Type B pancreatic cell (in vitro differentiated cells): ENCODE data around the gene MCM9. TPM values are rescaled to one million over a fixed set of nuclear protein-coding genes. Genes with fewer than 3 reads are reported as not detected.

Source experiments
- DNase-seq: peaks from one replicate; pipeline ENCODE4 v3.0.0; 2021; ENCODE audit warnings: mixed read lengths; ENCODE audit not compliant: unreplicated experiment; ENCODE audit errors: extremely low spot score
- H3K27ac Mint-ChIP-seq: 2 replicates; pipeline ENCODE4 v1.8.0; 2021; ENCODE audit warnings: mild to moderate bottlenecking, mixed read lengths
- H3K27me3 Mint-ChIP-seq: 2 replicates; pipeline ENCODE4 v1.8.0; 2021; ENCODE audit warnings: mixed read lengths
- H3K36me3 Mint-ChIP-seq: 2 replicates; pipeline ENCODE4 v1.8.0; 2021; ENCODE audit warnings: mixed read lengths
- H3K4me1 Mint-ChIP-seq: one replicate; pipeline ENCODE4 v1.8.0; 2021; ENCODE audit warnings: mixed read lengths; ENCODE audit not compliant: unreplicated experiment
- H3K4me3 Mint-ChIP-seq: 2 replicates; pipeline ENCODE4 v1.8.0; 2021; ENCODE audit warnings: mild to moderate bottlenecking, mixed read lengths
- H3K9me3 Mint-ChIP-seq: 2 replicates; pipeline ENCODE4 v1.8.0; 2021; ENCODE audit warnings: mixed read lengths
- long read RNA-seq: library from polyadenylated mRNA; unstranded; transcript quantifications from one replicate; pipeline ENCODE4 v2.0.0, GENCODE V29; 2020
- total RNA-seq: library from RNA; stranded (reverse); gene quantifications from 2 replicates; pipeline ENCODE4 v1.2.1, GENCODE V29; 2021; ENCODE audit warnings: low replicate concordance
- TF ChIP-seq, protein P1 (sequence below): fragments of 200-600 bp; sonication (generic); conservative IDR thresholded peaks from 2 replicates; pipeline ENCODE4 v1.5.0; 2021; ENCODE audit warnings: antibody characterized with exemption, mild to moderate bottlenecking

The MCM9 gene
- total RNA-seq, result 16.6 and 19.6 TPM in 2 replicates
- long read RNA-seq, full-length matches to known transcripts, result 1 of 15 reads
- long read RNA-seq, partial matches to known transcripts, result 3 of 15 reads
- long read RNA-seq, other reads (novel, unspliced or antisense), result 11 of 15 reads

DNA sequence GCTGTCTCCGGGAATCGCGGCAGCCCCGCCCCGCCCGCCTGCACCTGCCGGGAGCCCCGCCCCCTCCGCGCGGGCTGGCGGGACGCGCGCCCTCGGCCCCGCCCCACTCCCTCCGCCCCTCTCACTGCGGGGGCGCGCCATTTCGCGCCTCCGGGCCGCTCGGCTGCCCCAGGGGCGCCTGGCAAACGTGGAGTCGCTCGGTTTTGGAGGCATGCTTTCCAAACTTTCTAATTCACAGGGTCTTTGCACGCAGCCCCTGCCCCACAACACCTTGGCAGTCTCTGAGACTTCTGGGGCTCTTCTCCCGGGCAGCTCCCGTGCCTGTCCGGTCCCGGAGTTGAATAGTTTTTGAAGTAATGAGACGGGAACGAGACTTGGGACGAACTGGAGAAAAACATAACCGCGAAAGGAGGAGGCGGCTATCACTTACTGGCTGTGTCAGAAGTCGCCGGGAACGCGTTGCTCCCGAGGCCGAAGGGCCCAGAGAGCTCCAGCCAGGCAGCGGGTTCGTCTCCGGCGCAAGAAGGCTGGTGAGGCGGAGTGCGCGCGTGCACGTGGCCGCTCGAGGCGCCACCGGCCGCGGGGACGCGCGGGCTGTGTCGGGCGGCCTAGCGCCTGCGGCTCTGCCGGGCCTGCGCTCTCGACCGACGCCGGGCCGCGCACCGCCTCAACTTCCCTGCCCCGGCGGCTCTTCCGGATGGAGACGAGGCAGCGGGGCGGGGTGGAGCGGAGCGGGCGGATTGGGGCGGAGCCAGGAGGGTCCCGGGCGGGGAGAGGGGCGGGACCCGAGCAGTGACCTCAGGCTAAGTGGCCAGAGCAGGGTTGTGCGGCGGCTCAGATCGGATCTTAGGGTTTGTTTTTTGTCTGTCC is at the start of gene MCM9:
Gene MCM9, minus strand, starts transcription at position 699 of the 870 bp plus-strand sequence. CDS start 3,436 bp downstream, outside the sequence.
- peak; percentile 89 for DNase-seq
- Mint-ChIP-seq H3K9me3 (peaks cover 6% of the 10 kb centered on the region), H3K27ac (peak within 1 kb of the TSS; percentile 89), H3K36me3 (peaks cover 28% of the 10 kb centered on the region), H3K4me3 (peak within 1 kb of the TSS; percentile 91), H3K27me3 (no peaks in the 10 kb centered on the region), H3K4me1 (peaks cover 16% of the 10 kb centered on the region)
- TF ChIP-seq, protein P1, sequence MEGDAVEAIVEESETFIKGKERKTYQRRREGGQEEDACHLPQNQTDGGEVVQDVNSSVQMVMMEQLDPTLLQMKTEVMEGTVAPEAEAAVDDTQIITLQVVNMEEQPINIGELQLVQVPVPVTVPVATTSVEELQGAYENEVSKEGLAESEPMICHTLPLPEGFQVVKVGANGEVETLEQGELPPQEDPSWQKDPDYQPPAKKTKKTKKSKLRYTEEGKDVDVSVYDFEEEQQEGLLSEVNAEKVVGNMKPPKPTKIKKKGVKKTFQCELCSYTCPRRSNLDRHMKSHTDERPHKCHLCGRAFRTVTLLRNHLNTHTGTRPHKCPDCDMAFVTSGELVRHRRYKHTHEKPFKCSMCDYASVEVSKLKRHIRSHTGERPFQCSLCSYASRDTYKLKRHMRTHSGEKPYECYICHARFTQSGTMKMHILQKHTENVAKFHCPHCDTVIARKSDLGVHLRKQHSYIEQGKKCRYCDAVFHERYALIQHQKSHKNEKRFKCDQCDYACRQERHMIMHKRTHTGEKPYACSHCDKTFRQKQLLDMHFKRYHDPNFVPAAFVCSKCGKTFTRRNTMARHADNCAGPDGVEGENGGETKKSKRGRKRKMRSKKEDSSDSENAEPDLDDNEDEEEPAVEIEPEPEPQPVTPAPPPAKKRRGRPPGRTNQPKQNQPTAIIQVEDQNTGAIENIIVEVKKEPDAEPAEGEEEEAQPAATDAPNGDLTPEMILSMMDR, result no peak

DNA sequence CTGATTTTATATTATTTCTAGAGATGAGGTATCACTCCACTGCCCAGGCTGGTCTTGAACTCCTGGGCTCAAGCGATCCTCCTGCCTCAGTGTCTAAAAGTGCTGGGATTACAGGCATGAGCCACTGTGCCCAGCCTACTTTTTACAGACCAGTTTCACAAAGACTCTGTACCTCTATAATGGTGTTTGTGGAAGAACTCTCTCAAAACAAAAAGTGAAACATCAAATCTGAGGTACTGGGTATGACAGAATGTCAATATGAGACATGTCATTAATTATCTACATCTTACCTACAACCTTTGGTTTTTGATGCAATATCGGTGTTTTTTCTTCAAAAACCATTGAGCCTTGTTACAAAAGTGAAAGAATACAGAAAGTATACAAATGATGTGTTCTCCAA is 49.4 kb upstream of the MCM9 start:
- H3K27me3 Mint-ChIP-seq, result no peaks in the 10 kb centered on the region
- H3K4me3 Mint-ChIP-seq, result no peak overlapping the region
- no peaks in the 10 kb centered on the region for H3K36me3 Mint-ChIP-seq
- TF ChIP-seq, protein P1, result no peak
- no peak overlapping the region for H3K27ac Mint-ChIP-seq
- H3K4me1 Mint-ChIP-seq, result no peaks in the 10 kb centered on the region
- DNase-seq, result no peak
- no peaks in the 10 kb centered on the region for H3K9me3 Mint-ChIP-seq

DNA sequence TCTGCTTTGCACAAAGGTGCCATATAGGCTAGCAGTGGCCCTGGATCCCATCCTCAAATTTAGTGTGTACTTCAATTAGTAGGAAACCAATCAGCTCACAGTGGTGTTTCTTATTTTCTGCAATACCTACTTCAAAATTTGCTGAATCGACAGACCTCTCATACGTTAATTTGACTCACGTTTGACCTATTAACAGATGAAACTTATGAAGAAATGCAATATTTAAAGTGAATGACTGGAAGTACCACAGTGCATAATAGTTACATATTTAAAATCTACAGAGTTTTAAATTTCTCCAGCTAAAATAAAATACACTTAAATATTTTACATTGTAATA is 47.6 kb upstream of the MCM9 start:
- Mint-ChIP-seq H3K4me3 (no peak overlapping the region), H3K4me1 (no peaks in the 10 kb centered on the region), H3K36me3 (no peaks in the 10 kb centered on the region), H3K27me3 (no peaks in the 10 kb centered on the region), H3K27ac (no peak overlapping the region), H3K9me3 (no peaks in the 10 kb centered on the region)
- DNase-seq, result no peak
- TF ChIP-seq, protein P1, result no peak

DNA sequence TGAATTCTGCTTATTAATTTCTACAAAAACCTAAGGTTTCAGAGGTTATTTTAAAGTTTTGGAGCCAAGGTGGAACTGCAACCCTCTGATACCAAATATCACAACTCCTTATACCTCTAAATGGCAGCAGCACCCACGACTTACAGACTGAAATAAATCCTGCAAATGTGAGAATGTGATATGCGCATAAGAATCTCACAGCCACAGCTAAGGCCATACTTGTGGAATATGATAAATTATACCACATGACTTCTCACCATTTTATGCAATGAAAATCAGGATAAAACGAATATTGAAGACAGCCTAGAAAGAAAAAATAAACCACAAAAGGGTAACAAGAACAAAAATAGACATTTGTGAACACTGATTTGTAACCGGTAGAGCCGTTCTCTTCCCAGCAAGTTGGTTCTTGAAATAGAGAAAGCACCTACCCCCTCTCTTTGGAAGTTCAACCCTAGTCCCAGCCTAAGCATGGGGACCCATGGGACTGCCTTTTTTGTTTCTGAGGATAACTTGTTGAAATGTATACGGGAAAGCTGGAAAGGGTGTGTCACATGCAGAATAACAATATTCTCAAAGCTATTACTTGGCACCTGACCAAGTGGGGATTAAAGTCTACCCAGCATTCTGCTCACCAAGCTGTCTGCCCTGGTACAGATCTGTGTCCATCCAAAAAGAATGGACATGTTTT is 47.1 kb upstream of the MCM9 start:
- TF ChIP-seq, protein P1, result no peak
- Mint-ChIP-seq H3K36me3 (no peaks in the 10 kb centered on the region), H3K9me3 (no peaks in the 10 kb centered on the region), H3K4me3 (no peak overlapping the region), H3K27me3 (no peaks in the 10 kb centered on the region), H3K4me1 (no peaks in the 10 kb centered on the region), H3K27ac (no peak overlapping the region)
- DNase-seq, result no peak

DNA sequence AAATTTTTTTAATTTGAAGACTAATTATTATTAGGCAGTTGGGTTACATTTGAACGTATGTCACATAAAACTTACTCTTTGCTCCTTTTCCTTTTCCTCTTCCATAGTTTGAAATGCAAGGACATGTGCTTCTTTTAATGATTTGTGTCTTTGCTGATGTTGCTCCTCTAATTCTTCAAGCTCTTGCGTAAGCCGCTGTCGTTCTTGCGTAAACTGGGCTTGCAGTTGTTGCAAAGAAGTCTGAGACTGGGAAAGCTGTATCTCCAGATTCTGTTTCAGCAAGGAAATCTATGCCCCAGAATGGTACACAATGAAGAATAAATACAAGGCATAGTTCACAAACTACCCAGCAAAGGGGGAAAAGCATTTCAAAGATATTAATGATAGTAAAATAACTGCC is 45.1 kb upstream of the MCM9 start:
- no peaks in the 10 kb centered on the region for H3K27me3 Mint-ChIP-seq
- TF ChIP-seq, protein P1, result no peak

More for the DNA sequence above, 45.1 kb upstream of the MCM9 start:
- H3K27ac Mint-ChIP-seq, result no peak overlapping the region
- no peaks in the 10 kb centered on the region for H3K9me3 Mint-ChIP-seq
- no peak overlapping the region for H3K4me3 Mint-ChIP-seq
- no peaks in the 10 kb centered on the region for H3K4me1 Mint-ChIP-seq
- no peak for DNase-seq
- H3K36me3 Mint-ChIP-seq, result peaks cover 4% of the 10 kb centered on the region
